Measurements from ENCODE around the gene ADRA1B. TPM values are rescaled to one million over a fixed set of nuclear protein-coding genes. Genes with fewer than 3 reads are reported as not detected.
A peak's percentile ranks its signal among the peaks of the same experiment; 100 is the strongest.

Gene ADRA1B
- total RNA-seq, 1 experiment from 2014 or later, result 1.1 TPM

DNA sequence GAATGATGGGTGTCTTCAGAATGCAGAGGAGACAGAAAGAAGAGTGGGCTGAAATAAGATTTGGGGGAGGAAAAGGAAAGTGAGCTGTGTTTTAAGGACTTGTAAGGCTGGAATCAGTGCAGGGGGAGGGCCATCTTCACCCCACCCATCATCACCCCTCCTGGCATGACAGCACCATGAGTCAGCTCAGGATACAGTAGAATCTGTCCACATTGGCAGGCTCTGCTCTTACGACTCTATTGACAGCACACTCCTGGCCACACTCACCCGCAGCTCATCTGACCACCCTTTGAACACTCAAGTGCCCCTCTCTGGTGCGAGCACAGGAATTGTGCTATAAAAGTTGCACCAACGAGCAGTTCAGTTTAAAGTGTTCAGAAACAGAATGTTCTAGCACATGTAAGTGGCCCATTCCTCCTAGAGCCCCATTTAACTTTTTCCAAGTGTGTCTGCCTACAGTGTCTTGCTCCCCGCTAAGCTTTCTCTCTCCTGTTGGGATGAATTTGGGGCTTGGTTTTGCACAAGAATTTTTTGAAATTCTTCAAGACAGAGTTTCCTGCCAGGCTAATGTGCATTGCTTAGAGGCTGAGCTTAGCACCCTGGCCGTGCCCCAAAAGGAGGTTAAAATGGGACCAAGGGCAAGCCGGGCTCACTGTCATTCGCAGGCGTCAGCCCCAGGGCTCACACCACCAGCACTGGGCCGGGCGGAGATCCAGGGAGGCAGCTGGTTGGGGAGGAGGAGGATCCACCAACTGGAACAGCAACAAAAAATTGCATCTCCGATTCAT lies 12.0 kb downstream of the ADRA1B start:
- DNase-seq (ENCODE audit: low read depth), result peak; percentile 85

DNA sequence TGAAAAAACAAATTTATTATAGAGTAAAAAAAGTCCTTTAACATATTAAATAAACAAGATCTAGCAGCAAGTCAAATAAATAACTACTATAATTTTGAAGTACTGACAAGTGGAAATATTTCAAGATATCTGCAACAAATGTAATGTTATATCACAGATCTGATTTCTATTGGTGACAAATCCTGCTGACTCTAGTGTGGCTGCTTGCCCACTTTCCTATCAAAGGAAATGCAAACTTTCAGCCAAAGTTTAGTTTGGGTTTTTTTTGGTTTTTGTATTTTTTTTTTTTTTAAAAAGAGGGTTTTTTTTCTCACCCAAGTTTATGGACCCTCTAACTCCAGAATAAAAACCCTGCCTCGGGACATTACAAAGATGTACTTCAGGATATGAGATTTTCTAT lies 12.9 kb downstream of the ADRA1B start:
- no peak for DNase-seq (ENCODE audit: low read depth)

GRCh38 chr5:159933531-159934485 lies 17.5 kb downstream of the ADRA1B start:
- no peak for DNase-seq (ENCODE audit: low read depth)

DNA sequence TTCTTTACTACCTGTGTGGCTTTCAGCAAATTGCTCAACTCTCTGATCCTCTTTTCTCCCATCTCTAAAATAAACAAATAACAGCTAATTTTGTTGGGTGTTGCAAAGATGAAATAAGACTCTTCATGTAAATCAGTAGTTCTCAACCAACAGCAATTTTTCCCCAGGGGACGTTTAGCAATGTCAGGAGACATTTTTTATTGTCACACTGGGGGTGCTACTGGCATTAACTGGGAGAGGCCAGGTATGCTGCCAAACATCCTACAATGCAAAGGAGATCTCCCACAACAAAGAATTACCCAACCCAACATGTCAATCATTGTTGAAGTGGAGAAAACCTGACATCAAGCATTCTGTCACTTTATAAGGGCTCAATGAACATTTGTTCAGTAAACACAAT lies 19.7 kb downstream of the ADRA1B start:
- DNase-seq (ENCODE audit: low read depth), result no peak

DNA sequence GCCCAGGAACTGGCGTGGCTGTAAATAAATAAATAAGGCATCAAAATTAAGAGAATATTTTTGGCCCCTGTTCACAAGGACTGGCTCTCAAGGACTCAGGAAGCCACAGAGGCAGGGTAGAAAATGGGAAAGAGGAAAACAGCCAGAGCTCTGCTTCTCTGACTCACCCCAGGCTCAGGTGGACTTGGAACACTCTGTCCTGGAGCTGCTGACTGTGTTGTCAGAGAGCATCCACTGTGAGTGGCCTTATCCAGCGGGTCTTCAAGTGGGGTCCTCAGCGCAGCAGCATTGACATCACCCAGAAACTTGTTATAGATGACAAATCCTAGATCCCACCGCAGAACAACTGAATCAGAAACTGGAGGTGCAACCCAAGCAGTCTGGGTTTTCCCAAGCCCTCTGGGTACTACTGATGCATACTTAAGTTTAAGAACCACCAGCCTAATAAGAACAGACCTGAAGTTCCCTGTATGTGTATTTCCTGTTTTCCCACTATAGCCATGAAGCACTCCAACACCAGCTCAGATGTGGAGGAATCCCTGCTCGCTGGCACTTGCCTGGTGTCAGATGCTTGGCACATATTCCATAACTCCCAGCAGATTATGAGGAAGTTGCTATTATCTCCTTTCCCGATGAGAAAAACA lies 20.5 kb downstream of the ADRA1B start:
- peak; percentile 49 for DNase-seq (ENCODE audit: low read depth)

DNA sequence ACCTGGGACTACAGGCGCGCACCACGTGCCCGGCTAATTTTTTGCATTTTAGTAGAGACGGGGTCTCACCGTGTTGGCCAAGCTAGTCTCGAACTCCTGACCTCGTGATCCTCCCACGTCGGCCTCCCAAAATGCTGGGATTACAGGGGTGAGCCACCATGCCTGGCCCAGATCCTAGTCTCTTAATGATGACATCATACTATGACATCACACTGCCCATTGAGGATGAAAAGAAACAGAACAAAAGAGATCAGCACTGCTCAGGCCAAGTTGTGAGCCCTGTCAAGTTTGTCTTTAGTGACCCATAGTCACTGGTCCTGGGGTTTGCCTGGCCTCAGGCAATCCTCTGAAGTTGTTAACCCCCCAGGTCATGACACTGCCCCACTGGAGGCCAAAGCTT lies 21.3 kb downstream of the ADRA1B start:
- no peak for DNase-seq (ENCODE audit: low read depth)

- DNase-seq (ENCODE audit: low read depth), result no peak
Observed at GRCh38 chr5:159943326-159943725, 27.0 kb downstream of the ADRA1B start.

DNA sequence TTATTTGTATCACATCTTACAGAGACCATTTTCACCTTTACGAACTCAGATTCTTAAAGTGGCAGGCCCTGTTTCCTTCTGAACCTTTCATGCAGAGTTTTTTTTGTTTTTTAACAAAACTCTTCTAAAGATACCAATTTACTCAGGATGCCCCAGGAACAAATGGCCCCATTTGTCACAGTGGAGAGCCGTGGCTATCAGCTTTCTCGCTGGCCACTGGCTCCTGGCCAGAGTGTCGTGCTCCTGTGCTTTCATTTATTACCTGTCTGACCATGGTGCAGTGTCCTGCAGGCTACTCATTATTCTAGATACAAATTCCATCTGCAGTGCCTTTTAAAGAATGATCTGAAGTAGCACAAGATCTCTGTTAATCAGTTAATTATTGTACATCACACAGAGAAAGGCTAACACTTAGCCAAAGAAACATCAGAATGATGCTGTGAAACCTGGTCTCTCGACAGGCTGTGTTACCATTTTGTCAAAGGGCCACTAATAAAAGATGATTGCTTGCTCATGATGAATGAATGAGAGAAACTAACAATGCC lies 27.8 kb downstream of the ADRA1B start:
- no peak for DNase-seq (ENCODE audit: low read depth)

DNA sequence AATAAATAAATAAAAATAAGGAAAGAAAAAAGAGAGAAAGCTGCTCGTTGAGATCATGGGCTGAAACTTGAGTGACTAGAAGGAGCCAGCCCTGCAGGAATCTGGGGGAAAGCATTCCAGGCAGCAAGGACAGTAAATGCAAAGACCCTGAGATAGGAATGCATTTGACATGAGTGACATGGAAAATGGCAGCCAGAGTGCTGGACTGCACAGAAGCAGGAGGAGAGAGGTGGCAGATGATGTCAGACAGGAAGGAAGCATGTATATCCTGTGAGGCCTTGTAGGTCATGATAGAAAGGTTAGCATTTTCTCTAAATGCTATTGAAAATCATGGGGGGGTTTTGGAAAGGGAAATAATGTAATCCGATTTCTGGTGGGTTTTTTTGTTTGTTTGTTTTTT lies 29.1 kb downstream of the ADRA1B start:
- DNase-seq (ENCODE audit: low read depth), result no peak

DNA sequence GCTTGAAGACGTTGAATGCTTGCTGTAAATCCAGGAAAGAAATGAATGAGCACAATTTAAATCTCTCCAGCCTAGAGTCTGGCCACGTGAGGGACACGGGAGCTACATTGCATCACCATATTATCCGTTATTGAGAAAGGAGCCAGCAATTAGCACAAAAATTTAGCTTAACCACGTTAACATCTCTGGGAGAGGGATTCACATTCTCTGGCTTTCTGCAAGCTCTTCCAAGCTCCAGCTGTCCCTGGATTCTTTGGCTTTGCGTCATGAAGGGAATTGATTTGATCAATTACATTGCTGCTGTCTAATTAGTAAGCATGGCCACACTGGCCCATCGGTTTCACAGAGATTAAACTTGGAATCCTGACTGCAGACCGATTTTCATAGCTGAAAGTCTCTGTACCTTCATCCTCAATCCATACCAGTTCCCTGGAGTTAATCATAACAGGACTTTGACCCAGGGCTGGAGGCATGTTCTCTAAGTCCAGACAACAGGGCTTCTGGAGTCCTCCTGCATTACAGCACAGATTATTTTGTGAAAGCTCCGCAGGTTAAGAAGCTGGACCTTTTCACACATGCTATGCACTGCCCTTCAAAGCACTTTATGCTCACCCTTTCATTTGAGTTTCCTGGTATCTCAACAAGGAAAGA lies 31.6 kb downstream of the ADRA1B start:
- peak; percentile 33 for DNase-seq (ENCODE audit: low read depth)

DNA sequence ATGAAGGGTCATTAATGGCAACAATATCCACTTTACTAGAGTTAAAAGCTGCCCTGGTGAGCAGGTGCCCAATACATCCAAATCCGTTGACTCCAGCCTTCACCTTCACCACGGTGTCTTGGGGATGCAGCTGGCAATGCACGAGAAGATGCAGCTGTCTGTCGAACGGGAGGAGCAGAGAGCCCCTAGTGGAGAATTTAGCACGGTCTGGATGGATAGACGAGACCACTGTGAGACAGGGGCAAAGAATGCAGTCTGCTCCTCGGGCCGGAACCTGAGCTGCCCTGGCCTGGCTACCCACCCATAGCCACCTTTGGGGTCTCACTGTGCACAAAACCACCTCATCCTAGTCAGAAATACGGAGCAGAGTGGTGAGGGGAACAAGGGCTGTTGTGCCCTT lies 35.1 kb downstream of the ADRA1B start:
- peak; percentile 37 for DNase-seq (ENCODE audit: low read depth)

GRCh38 chr5:159951834-159952233 lies 35.6 kb downstream of the ADRA1B start:
- DNase-seq (ENCODE audit: low read depth), result no peak

DNA sequence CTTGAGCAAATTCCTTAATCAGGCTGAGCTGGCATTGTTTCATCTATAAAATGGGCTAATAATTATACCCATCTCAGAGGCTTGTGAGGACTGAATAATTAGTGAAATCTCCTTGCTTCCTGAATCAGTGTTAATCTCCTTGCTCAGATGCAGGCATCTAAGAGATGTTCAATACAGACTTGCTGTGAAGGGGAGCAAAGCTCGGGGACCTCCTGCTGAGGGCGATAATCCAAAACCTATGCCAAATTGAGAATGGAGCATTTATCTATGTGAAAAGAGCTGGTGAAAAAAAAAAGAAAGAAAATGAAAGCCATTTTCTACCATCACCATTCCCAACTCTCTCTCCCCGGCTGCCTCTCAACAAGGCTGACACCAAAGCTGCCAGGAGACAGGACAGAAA lies 37.3 kb downstream of the ADRA1B start:
- DNase-seq (ENCODE audit: low read depth), result no peak

DNA sequence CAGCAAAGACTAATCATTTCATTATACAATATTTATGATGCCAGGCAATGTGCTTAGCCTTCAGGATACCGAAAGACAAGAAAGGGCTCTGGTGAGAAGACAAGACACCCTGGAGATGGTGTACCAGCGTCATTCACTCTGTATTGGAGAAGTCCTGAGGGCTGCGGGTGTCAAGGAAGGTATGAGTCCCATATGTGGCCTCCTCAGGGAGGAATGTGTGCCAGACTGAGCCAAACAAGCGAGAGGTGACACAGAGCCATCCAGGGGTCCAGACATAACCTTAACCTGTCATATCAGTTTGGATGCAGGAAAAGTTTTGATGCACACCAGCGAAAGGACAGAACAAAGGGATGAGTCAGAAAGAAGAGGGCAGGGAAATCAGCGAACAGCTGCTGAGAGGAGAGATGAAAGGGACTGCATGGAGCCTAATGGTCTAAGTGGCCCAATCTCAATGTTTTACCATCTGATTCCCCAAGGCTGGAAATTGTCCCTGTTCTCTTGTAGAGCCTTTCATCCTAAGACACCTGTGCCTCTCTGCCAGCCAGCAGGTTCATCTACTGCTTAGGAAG lies 38.9 kb downstream of the ADRA1B start:
- DNase-seq (ENCODE audit: low read depth), result peak; percentile 57

GRCh38 chr5:159956074-159956473 lies 39.8 kb downstream of the ADRA1B start:
- no peak for DNase-seq (ENCODE audit: low read depth)

DNA sequence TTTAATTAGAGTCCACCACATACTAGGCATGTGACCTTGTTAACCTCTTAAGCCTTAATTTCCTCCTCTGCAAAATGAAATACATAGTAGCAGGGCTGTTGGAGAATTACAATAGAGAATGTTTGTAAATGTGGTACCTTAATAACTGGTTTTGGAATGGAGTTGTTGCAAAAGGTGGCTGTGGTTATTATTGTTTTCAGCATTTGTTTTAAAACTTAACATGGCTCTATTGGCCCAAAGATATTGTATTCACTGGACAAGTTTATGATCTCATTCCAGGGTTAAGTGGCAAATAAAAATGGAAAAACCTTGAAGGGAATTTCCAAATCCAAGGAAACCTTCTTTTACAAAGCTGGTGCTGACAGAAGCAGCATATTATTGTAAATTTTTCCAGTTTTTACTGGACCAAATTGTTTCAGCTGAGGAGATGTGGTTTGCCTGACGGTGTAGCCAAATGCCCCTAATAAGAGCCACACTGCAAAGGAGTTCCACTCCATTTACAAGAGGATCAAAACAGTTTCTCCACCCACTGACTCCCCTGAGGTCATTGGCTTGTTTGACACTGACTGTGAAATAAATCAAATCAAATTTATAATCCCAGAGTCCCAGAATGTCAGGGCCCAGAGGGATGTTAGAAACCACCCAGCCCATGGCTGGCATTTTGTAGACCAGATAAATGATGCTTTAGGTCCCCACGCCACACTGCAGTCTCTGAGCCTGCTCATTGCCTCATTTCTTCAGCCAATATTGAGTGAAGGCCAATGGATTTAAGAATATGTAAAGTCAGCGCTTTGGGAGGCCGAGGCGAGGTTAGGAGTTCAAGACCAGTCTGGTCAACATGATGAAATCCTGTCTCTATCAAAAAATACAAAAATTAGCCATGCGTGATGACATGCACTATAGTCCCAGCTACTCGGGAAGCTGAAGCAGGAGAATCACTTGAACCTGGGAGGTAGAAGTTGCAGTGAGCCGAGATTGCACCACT lies 45.2 kb downstream of the ADRA1B start:
- DNase-seq (ENCODE audit: low read depth), result no peak

GRCh38 chr5:159962214-159962613 lies 45.9 kb downstream of the ADRA1B start:
- DNase-seq (ENCODE audit: low read depth), result no peak

- DNase-seq (ENCODE audit: low read depth), result no peak
Observed at GRCh38 chr5:159963935-159964334, 47.7 kb downstream of the ADRA1B start.

DNA sequence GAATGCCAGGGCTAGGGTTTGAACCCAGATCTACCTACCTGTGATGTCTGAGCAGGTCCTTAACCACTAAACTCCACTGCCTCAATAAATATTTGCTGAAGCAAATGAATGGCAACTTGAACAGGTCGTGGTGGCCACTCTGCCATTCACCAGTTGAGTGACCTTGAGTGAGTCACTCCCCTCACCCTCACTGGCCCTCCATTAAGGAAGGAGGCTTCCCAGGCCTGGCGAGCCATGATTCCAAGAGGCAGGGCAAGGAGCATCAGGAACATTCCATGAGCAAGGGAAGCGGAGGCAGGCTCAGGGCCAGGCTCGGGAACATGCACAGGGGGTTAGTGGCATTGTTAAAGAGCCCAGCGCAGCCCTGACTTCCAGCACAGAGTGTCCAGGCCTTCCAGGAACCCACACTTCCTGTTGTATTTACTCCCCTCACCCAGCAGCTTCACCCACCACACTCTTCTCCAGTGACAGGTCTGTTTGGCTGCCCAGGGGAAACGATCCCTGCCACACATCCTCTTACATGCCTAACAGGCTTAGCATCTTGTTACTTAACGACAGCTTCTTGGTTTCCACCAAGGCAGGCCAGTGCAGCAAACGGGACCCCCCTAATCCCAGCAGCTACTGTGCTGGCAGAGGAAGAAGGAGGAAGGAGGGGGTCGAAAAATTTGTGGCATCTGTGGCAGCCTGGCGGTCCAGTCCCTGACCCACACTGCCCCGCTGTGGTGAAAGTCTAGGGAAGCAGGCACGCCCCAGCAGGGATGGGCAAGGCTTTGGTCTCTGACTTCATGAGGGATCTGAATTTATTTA lies 49.0 kb downstream of the ADRA1B start:
- peak; percentile 63 for DNase-seq (ENCODE audit: low read depth)

Data from LHCN-M2 (cell line).